H7 (cell line): ENCODE results near the gene SPG7. TPM values are rescaled to one million over a fixed set of nuclear protein-coding genes. Genes with fewer than 3 reads are reported as not detected.
A peak's percentile ranks its signal among the peaks of the same experiment; 100 is the strongest.

Experiments used
- DNase-seq: peaks from one replicate; pipeline ENCODE4 v3.0.0; 2012
- H3K27me3 ChIP-seq: 2 replicates; pipeline ENCODE4 v1.6.0; 2011; ENCODE audit warnings: mild to moderate bottlenecking, low read length; ENCODE audit not compliant: control insufficient read depth, insufficient read depth
- H3K36me3 ChIP-seq: replicated peaks from 2 replicates; pipeline ENCODE4 v1.5.1; 2011; ENCODE audit warnings: low read length; ENCODE audit not compliant: control insufficient read depth, insufficient read depth
- H3K4me3 ChIP-seq: 2 replicates; pipeline ENCODE4 v1.5.1; 2011; ENCODE audit warnings: low read depth, mild to moderate bottlenecking, control low read depth, low read length, moderate library complexity; ENCODE audit not compliant: insufficient read depth
- total RNA-seq: library from RNA; depleted of rRNA; stranded (reverse); fragments of >200 nt; shearing (Covaris generic); gene quantifications from 2 replicates; pipeline ENCODE4 v1.2.3, GENCODE V29; 2014

Gene SPG7
- total RNA-seq, 1 experiment from 2014 or later = 120 TPM

DNA sequence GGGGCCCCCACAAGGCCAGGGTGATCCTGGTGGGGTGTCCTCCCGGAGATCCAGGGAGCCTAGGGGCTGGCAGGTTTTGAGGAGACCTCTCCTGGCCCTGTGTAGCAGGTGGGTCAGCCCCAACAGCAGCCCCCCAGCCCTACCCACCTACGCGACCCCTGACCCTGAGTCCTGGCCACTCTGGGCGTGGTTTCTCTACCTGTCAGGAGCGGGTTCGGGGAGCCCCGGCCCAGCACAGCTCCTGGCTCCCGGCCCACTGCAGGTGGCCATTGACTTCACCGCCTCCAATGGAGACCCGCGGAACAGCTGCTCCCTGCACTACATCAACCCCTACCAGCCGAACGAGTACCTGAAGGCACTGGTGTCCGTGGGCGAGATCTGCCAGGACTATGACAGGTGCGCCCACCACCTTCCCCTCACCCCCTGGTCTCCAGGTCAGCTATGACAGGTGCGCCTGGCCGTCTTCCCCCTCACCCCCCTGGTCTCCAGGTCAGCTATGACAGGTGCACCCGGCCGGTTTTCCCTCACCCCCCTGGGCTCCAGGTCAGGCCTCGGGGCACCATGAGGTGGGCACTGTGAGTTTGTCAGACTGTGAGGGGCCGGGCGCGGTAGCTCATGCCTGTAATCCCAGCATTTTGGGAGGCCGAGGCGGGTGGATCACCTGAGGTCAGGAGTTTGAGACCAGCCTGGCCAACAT lies 80.4 kb downstream of the SPG7 start:
- peak; percentile 48 for DNase-seq
- H3K36me3 ChIP-seq = no peaks in the 10 kb centered on the region; the same call in 1 of the 2 replicates
- H3K27me3 ChIP-seq = no peaks in the 10 kb centered on the region
- H3K4me3 ChIP-seq = no peak overlapping the region

DNA sequence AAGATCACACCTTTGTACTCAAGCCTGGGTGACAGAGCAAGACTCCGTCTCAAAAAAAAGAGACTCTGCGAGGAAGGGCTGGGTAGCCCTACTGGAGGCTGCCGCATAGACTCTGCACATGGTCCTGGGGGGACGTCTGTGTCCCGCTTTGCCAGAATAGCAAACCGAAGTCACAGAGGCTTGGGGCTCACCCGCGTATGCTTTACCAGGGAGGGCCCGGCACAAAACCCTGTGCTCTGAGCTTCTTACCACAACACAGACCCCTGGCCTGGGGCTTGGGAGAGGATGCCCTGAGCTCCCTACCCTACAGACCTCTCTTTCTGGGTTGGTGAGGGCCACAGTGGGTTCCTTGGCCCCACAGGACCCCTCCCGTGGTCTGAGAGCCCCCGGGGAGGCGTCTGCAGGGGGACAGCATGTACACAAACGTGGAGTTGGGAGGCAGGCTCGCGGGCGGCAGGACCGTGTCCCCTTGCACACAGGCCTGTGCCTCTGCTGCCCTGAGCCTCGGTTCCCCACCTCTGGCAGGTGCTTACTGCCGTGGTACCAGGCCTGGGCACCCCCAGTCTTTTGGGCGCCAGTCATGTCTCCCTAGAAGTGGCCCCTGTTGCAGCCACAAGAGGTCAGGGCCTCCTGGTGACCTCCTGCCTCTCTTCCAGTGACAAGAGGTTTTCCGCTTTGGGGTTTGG lies 81.2 kb downstream of the SPG7 start:
- peak; percentile 32 for DNase-seq
- Histone ChIP-seq H3K36me3 (no peaks in the 10 kb centered on the region; the same call in 1 of the 2 replicates), H3K27me3 (no peaks in the 10 kb centered on the region), H3K4me3 (no peak overlapping the region)

GRCh38 chr16:89593841-89594240 lies 85.6 kb downstream of the SPG7 start:
- Histone ChIP-seq H3K27me3 (no peaks in the 10 kb centered on the region), H3K4me3 (no peak overlapping the region), H3K36me3 (no peaks in the 10 kb centered on the region; the same call in 1 of the 2 replicates)
- peak; percentile 34 for DNase-seq

DNA sequence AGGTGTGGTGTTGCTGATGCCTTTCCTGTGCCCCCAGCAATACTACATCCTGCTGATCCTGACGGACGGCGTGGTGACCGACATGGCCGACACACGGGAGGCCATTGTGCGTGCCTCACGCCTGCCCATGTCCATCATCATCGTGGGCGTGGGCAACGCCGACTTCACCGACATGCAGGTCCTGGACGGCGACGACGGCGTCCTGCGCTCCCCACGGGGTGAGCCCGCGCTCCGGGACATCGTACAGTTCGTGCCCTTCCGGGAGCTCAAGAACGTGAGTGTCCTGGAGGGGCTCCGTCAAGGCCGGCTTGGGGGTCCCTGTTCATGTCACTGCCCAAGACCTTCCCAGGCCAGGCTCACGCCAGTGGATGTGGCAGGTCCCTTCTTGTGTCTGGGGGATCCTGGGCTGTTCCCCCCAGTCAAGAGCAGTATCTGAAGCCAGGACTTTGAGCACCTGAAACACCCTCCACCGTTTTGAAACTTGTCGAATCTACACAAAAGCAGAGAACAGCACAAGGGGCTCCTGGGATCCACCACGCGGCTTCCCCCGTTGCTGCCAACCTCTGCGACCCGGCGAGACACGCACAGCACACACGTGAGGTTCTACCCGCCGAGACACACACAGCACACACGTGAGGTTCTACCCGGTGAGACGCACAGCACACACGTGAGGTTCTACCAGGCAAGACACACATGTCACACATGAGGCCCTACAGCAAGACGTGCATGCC lies 87.3 kb downstream of the SPG7 start:
- H3K4me3 ChIP-seq = no peak overlapping the region
- H3K36me3 ChIP-seq = no peaks in the 10 kb centered on the region
- H3K27me3 ChIP-seq = no peaks in the 10 kb centered on the region
- DNase-seq = no peak

DNA sequence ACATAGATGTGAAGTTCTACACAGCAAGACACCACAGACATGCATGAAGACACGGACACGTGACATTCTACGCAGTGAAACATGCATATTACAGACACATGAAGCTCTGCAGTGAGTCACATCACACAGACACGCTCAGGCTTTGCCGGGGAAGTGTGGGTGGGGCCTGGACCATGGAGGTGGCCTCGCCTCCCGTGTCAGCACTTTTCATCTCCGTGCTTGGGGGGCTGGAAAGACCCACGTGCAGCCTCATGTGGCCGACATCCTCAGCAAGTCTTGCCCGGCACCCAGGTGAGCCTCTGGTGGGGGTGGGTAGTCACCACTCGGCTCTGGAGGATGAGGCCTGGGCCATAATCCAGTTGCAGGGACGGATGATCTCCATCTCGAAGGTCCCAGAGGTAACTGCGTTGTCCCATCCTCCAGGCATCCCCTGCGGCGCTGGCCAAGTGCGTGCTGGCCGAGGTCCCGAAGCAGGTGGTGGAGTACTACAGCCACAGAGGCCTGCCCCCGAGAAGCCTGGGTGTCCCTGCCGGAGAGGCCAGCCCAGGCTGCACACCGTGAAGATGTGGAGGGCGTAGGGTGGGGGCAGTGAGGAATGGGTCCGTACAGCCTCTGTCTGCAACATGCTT lies 88.0 kb downstream of the SPG7 start:
- H3K27me3 ChIP-seq = no peaks in the 10 kb centered on the region
- H3K4me3 ChIP-seq = no peak overlapping the region
- DNase-seq = no peak
- H3K36me3 ChIP-seq = no peaks in the 10 kb centered on the region

DNA sequence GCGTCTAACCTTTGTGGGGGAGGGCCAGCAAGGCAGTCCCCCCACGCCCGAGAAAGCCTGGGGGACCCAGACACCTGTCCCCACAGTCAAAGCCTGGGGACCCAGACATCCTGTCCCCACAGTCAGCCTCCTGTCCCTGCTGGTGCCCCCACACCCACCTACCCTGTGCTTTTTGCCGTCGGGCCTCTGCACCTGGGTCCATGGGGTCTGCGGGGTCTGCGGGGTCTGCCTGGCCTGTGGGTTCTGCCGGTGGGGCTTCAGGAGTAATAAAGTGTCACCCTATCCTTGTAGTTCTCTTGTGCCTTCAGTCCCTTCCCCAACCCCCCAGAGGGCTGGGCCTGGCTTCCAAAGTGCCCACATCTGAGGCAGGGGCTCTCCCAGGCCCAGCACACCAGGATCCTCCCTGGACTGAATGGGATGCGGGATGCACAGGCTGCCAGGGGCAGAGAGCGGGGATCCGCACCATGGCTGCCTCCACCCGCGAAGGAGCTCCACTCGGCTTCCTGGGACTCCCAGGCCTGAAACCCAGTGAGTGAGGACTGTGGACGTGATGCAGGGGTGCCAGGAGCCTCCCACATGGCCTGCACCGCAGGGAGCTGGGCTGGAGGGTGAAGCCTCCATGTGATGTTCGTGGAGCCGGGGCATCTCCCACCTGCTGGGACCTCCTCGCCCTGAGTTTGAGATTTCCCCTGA lies 88.9 kb downstream of the SPG7 start:
- Histone ChIP-seq H3K27me3 (no peaks in the 10 kb centered on the region), H3K4me3 (no peak overlapping the region), H3K36me3 (no peaks in the 10 kb centered on the region)
- DNase-seq = no peak

DNA sequence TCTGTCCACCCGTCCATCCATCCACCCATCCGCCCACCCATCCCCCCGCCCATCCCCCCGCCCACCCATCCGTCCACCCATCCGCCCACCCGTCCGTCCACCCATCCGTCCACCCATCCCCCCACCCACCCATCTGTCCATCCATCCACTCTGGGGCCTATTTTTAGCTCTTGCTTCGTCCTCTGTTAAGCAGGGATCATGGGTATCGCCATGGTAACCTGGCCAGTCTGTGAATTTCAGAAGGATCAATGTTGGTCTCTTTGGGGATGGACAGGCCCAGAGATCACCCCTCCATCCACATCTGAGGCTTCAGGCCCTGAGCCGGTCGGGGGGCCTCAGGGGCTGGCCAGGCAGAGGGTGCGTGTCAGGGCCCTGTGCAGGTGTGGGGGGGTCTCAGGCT lies 90.0 kb downstream of the SPG7 start:
- Histone ChIP-seq H3K4me3 (no peak overlapping the region), H3K27me3 (no peaks in the 10 kb centered on the region), H3K36me3 (no peaks in the 10 kb centered on the region)
- no peak for DNase-seq

DNA sequence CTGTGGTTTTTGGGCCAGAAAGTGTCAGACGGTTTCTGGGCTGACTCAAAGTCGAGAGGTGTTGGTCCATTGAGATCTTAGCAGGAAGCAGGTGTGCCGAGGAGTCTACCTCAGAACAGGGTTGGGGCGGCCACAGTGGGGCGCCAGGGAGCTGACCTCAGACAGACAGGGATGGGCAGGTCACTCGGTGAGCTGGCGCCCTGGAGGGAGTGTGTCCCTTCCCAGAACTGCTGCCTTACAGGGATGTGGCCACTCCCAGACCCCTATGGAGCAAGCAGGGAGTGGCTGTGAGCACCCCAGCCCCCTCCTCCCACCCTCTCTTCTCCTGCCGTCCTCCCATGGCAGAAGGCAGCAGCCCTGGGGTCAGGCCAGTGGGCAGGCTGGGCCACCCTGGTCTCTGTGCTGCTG lies 91.3 kb downstream of the SPG7 start:
- no peaks in the 10 kb centered on the region for H3K36me3 ChIP-seq
- peak; percentile 92 for DNase-seq
- no peak overlapping the region for H3K4me3 ChIP-seq
- H3K27me3 ChIP-seq = no peaks in the 10 kb centered on the region

DNA sequence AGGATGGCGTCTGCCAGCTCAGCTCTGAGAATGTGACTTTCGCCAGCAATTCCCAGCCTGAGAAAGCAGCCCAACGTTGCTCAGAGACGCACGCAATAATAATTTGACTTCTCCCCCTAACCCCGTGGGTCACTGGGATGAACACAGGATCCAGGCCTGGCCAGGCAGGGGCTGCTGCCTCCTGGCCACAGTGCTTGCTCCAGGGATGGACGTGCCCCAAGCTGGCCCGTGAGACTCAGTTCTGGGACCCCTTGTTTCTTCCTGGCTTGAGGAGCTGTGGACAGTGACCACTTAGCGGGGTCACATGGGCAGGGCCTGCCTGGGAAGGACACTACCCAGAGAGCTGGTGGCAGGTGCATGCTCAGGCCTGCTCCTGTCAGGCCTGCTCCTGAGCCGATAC lies 91.7 kb downstream of the SPG7 start:
- no peak for DNase-seq
- Histone ChIP-seq H3K4me3 (no peak overlapping the region), H3K27me3 (no peaks in the 10 kb centered on the region), H3K36me3 (no peaks in the 10 kb centered on the region)

GRCh38 chr16:89600427-89600826 lies 92.2 kb downstream of the SPG7 start:
- Histone ChIP-seq H3K27me3 (no peaks in the 10 kb centered on the region), H3K4me3 (no peak overlapping the region), H3K36me3 (no peaks in the 10 kb centered on the region)
- DNase-seq = no peak

GRCh38 chr16:89600956-89601355 lies 92.8 kb downstream of the SPG7 start:
- no peak overlapping the region for H3K4me3 ChIP-seq
- DNase-seq = no peak
- no peaks in the 10 kb centered on the region for H3K36me3 ChIP-seq
- no peaks in the 10 kb centered on the region for H3K27me3 ChIP-seq

DNA sequence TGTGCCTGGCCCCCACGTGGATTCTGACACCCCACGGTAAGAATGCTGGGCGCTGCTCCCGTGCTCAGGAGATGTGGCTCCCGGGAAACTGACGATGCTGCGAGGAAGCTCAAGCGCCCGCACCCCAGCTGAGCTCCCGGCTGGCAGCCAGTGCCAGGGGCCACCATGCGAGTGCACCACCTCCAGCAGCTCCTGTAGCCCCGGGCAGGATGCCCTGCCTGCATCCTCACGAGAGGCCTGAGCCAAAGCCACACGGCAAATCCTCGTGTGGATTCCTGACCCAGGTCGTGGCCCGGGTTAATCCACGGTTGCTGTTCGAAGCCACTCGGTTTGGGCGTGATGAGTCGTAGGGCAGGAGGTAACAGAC lies 93.7 kb downstream of the SPG7 start:
- no peak overlapping the region for H3K4me3 ChIP-seq
- no peak for DNase-seq
- H3K36me3 ChIP-seq = no peaks in the 10 kb centered on the region
- H3K27me3 ChIP-seq = no peaks in the 10 kb centered on the region

GRCh38 chr16:89602273-89602951 lies 94.2 kb downstream of the SPG7 start:
- Histone ChIP-seq H3K27me3 (no peaks in the 10 kb centered on the region), H3K36me3 (no peaks in the 10 kb centered on the region), H3K4me3 (no peak overlapping the region)
- DNase-seq = peak; percentile 92
